Neutrophil (primary cell): ENCODE measurements around the gene KCNJ8.

Source experiments
- H3K27ac ChIP-seq: fragments of 200-600 bp; sonication (generic); 2 replicates; pipeline ENCODE4 v1.5.1; 2016; ENCODE audit warnings: mild to moderate bottlenecking, moderate library complexity
- H3K27me3 ChIP-seq: fragments of 200-600 bp; sonication (generic); 2 replicates; pipeline ENCODE4 v1.6.0; 2016; ENCODE audit warnings: mild to moderate bottlenecking
- H3K36me3 ChIP-seq: fragments of 200-600 bp; sonication (generic); 2 replicates; pipeline ENCODE4 v1.5.1; 2017
- H3K4me1 ChIP-seq, 2 experiments: fragments of 200-600 bp in 1 of 2; sonication (generic) in 1 of 2; 1 replicate in 1 of 2; 2 replicates in 1 of 2; pipeline versions ENCODE4 v1.5.1 to v1.6.1; 2013 to 2016; ENCODE audit warnings: low read depth in 1 of 2, low read length in 1 of 2, mild to moderate bottlenecking in 1 of 2, moderate library complexity in 1 of 2; ENCODE audit not compliant: control insufficient read depth in 1 of 2, insufficient read depth in 1 of 2
- H3K4me3 ChIP-seq, 2 experiments: fragments of 200-600 bp in 1 of 2; sonication (generic) in 1 of 2; 1 replicate in 1 of 2; 2 replicates in 1 of 2; pipeline ENCODE4 v1.5.1; 2013 to 2016; ENCODE audit warnings: low read depth in 1 of 2, low read length in 1 of 2, mild to moderate bottlenecking in 1 of 2, moderate library complexity in 1 of 2
- H3K9me3 ChIP-seq: fragments of 200-600 bp; sonication (generic); 2 replicates; pipeline ENCODE4 v1.5.1; 2016
- TF ChIP-seq, protein P1 (sequence below): fragments of 200-600 bp; sonication (generic); IDR thresholded peaks from 2 replicates; pipeline ENCODE4 v1.5.1; 2016; ENCODE audit warnings: antibody characterized with exemption

KCNJ8 gene

GRCh38 chr12:21759737-21760136, 14.8 kb downstream of the KCNJ8 start:
- Histone ChIP-seq H3K27me3 (no peaks in the 10 kb centered on the region), H3K4me1 (no peaks in the 10 kb centered on the region), H3K4me3 (no peak overlapping the region), H3K36me3 (no peaks in the 10 kb centered on the region), H3K27ac (no peak overlapping the region), H3K9me3 (no peaks in the 10 kb centered on the region)
- TF ChIP-seq, protein P1, sequence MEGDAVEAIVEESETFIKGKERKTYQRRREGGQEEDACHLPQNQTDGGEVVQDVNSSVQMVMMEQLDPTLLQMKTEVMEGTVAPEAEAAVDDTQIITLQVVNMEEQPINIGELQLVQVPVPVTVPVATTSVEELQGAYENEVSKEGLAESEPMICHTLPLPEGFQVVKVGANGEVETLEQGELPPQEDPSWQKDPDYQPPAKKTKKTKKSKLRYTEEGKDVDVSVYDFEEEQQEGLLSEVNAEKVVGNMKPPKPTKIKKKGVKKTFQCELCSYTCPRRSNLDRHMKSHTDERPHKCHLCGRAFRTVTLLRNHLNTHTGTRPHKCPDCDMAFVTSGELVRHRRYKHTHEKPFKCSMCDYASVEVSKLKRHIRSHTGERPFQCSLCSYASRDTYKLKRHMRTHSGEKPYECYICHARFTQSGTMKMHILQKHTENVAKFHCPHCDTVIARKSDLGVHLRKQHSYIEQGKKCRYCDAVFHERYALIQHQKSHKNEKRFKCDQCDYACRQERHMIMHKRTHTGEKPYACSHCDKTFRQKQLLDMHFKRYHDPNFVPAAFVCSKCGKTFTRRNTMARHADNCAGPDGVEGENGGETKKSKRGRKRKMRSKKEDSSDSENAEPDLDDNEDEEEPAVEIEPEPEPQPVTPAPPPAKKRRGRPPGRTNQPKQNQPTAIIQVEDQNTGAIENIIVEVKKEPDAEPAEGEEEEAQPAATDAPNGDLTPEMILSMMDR: no peak

GRCh38 chr12:21757735-21758134, 16.8 kb downstream of the KCNJ8 start:
- H3K4me3 ChIP-seq: no peak overlapping the region
- no peaks in the 10 kb centered on the region for H3K4me1 ChIP-seq
- no peaks in the 10 kb centered on the region for H3K36me3 ChIP-seq
- H3K9me3 ChIP-seq: no peaks in the 10 kb centered on the region
- H3K27me3 ChIP-seq: no peaks in the 10 kb centered on the region
- TF ChIP-seq, protein P1: no peak
- H3K27ac ChIP-seq: no peak overlapping the region

- no peak overlapping the region for H3K27ac ChIP-seq
- TF ChIP-seq, protein P1: no peak
- no peaks in the 10 kb centered on the region for H3K9me3 ChIP-seq
- no peaks in the 10 kb centered on the region for H3K4me1 ChIP-seq
- no peaks in the 10 kb centered on the region for H3K27me3 ChIP-seq
- no peak overlapping the region for H3K4me3 ChIP-seq
- no peaks in the 10 kb centered on the region for H3K36me3 ChIP-seq
Observed at GRCh38 chr12:21756699-21757098, 17.8 kb downstream of the KCNJ8 start.

GRCh38 chr12:21751517-21751916, 23.0 kb downstream of the KCNJ8 start:
- H3K27me3 ChIP-seq: no peaks in the 10 kb centered on the region
- no peaks in the 10 kb centered on the region for H3K4me1 ChIP-seq
- TF ChIP-seq, protein P1: no peak
- no peaks in the 10 kb centered on the region for H3K36me3 ChIP-seq
- no peak overlapping the region for H3K27ac ChIP-seq
- H3K9me3 ChIP-seq: no peaks in the 10 kb centered on the region
- no peak overlapping the region for H3K4me3 ChIP-seq

DNA sequence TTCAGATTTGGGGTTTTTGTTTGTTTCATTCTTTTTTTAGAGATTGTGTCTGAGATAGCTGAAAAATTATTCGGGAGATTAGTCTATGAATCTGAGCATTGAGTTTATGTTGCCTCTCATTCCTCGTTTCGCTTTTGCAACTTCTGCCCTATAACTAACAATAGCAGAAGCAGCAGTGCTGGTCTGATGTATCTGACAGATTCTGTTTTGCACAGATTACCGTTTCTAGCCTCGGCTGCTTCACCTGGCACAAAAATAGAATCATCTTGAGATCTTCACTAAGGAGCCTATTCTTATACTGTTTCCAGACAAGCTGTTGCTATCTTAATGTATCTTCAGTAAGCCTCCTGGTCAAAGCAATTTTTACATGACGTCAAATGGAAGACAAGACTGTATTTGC, 29.2 kb downstream of the KCNJ8 start:
- no peak overlapping the region for H3K4me3 ChIP-seq
- no peaks in the 10 kb centered on the region for H3K36me3 ChIP-seq
- H3K4me1 ChIP-seq: no peaks in the 10 kb centered on the region
- TF ChIP-seq, protein P1: no peak
- no peak overlapping the region for H3K27ac ChIP-seq
- no peaks in the 10 kb centered on the region for H3K9me3 ChIP-seq
- no peaks in the 10 kb centered on the region for H3K27me3 ChIP-seq

GRCh38 chr12:21731144-21731543, 43.4 kb downstream of the KCNJ8 start:
- Histone ChIP-seq H3K27me3 (no peaks in the 10 kb centered on the region), H3K9me3 (no peaks in the 10 kb centered on the region), H3K4me3 (no peak overlapping the region), H3K4me1 (no peaks in the 10 kb centered on the region), H3K27ac (no peak overlapping the region), H3K36me3 (no peaks in the 10 kb centered on the region)
- TF ChIP-seq, protein P1: no peak
